ENCODE data around the gene CYS1.

DNA sequence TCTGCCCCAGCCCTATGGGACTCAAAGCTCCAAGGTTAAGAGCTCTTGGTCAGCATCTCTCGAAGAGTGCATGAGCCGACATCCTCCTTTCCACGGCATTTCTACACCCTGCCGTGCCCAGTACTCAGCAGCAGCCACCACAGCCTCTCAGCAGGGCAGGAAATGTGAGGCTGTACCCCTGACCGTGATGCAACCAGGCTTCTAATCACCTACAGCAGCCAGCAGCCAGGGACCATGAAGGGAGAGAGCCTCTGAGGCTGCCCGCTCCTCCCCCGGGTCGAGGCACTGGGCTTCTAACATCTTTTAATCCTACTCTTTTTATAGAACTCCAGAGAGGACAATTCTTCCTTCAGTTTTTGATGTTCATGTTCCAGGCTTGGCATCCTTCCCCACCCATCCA, 6.5 kb downstream of the CYS1 start:
- TF ChIP-seq, protein P1, sequence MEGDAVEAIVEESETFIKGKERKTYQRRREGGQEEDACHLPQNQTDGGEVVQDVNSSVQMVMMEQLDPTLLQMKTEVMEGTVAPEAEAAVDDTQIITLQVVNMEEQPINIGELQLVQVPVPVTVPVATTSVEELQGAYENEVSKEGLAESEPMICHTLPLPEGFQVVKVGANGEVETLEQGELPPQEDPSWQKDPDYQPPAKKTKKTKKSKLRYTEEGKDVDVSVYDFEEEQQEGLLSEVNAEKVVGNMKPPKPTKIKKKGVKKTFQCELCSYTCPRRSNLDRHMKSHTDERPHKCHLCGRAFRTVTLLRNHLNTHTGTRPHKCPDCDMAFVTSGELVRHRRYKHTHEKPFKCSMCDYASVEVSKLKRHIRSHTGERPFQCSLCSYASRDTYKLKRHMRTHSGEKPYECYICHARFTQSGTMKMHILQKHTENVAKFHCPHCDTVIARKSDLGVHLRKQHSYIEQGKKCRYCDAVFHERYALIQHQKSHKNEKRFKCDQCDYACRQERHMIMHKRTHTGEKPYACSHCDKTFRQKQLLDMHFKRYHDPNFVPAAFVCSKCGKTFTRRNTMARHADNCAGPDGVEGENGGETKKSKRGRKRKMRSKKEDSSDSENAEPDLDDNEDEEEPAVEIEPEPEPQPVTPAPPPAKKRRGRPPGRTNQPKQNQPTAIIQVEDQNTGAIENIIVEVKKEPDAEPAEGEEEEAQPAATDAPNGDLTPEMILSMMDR (IDR thresholded peaks at IDR 0.05; ENCODE audit: insufficient read depth, low read length, poor library complexity, severe bottlenecking) = no peak
- TF ChIP-seq EZH2phosphoT487 (conservative IDR thresholded peaks at IDR 0.05; ENCODE audit: low read length) = no peak
